Osteocyte (in vitro differentiated cells): ENCODE measurements around the gene COG4. TPM values are rescaled to one million over a fixed set of nuclear protein-coding genes. Genes with fewer than 3 reads are reported as not detected.

Experiments
- DNase-seq: peaks from one replicate; pipeline ENCODE4 v3.0.0; 2021; ENCODE audit warnings: mixed read lengths; ENCODE audit not compliant: unreplicated experiment; ENCODE audit errors: extremely low spot score
- H3K27ac Mint-ChIP-seq: one replicate; pipeline ENCODE4 v1.8.0; 2021; ENCODE audit warnings: mild to moderate bottlenecking, mixed read lengths; ENCODE audit not compliant: unreplicated experiment
- H3K27me3 Mint-ChIP-seq: one replicate; pipeline ENCODE4 v1.8.0; 2021; ENCODE audit warnings: mixed read lengths; ENCODE audit not compliant: unreplicated experiment
- H3K36me3 Mint-ChIP-seq: one replicate; pipeline ENCODE4 v1.8.0; 2021; ENCODE audit warnings: mixed read lengths; ENCODE audit not compliant: unreplicated experiment
- H3K4me1 Mint-ChIP-seq: one replicate; pipeline ENCODE4 v1.8.0; 2021; ENCODE audit warnings: mixed read lengths; ENCODE audit not compliant: unreplicated experiment
- H3K4me3 Mint-ChIP-seq: one replicate; pipeline ENCODE4 v1.8.0; 2021; ENCODE audit warnings: mild to moderate bottlenecking, moderate library complexity, mixed read lengths; ENCODE audit not compliant: unreplicated experiment
- H3K9me3 Mint-ChIP-seq: one replicate; pipeline ENCODE4 v1.8.0; 2021; ENCODE audit warnings: mixed read lengths; ENCODE audit not compliant: unreplicated experiment
- total RNA-seq: library from RNA; stranded (reverse); gene quantifications from 2 replicates; pipeline ENCODE4 v1.2.1, GENCODE V29; 2021
- TF ChIP-seq, protein P1 (sequence below): fragments of 200-600 bp; sonication (generic); IDR thresholded peaks from 2 replicates; pipeline ENCODE4 v1.5.0; 2021; ENCODE audit warnings: antibody characterized with exemption, mild to moderate bottlenecking, moderate library complexity

COG4 gene
- total RNA-seq, 1 donor from 2014 or later = 69.9 TPM

DNA sequence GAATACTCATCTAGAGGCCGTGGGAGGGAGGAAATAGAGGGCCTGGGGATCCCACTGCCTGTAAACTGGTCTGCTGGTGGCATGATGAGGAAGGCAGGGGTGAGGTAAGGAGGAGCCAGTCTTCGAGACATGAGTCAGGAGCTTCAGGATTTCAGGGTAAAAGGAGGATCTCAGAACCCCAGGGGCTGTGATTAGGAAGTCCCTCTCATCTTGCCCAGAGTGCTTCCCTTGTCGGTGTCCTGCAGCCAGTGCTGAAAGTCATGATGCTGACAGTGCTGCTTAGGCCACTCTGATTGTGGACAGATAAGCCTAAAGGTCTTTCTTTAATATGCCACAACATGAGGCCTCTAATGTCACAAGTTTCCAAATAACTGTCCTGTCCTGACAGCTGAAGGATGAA lies 29.6 kb downstream of the COG4 start:
- DNase-seq = no peak
- no peaks in the 10 kb centered on the region for H3K4me1 Mint-ChIP-seq
- H3K27me3 Mint-ChIP-seq = no peaks in the 10 kb centered on the region
- H3K4me3 Mint-ChIP-seq = no peak overlapping the region
- H3K27ac Mint-ChIP-seq = no peak overlapping the region
- TF ChIP-seq, protein P1, sequence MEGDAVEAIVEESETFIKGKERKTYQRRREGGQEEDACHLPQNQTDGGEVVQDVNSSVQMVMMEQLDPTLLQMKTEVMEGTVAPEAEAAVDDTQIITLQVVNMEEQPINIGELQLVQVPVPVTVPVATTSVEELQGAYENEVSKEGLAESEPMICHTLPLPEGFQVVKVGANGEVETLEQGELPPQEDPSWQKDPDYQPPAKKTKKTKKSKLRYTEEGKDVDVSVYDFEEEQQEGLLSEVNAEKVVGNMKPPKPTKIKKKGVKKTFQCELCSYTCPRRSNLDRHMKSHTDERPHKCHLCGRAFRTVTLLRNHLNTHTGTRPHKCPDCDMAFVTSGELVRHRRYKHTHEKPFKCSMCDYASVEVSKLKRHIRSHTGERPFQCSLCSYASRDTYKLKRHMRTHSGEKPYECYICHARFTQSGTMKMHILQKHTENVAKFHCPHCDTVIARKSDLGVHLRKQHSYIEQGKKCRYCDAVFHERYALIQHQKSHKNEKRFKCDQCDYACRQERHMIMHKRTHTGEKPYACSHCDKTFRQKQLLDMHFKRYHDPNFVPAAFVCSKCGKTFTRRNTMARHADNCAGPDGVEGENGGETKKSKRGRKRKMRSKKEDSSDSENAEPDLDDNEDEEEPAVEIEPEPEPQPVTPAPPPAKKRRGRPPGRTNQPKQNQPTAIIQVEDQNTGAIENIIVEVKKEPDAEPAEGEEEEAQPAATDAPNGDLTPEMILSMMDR = no peak
- H3K36me3 Mint-ChIP-seq = peaks cover 19% of the 10 kb centered on the region
- H3K9me3 Mint-ChIP-seq = no peaks in the 10 kb centered on the region

DNA sequence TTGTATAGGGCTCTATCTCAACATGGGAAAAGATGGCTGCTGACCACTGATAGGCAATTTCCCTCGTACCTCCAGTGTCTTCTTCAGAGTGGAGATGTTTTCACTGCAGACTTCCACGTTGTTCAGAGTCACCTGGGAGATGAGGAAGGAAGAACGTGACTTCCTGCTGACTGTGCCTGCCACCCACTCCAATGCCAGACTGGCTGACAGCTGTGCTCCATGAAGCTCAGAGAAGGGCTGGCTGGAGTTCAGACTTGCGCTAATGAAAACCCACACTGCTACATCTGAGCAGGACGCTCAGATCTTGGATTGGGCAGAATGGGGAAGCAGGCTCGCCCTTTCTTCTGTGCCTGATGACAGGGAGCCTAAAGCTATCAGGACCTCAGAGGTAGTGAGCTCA lies 33.1 kb downstream of the COG4 start:
- Mint-ChIP-seq H3K9me3 (no peaks in the 10 kb centered on the region), H3K36me3 (peaks cover 17% of the 10 kb centered on the region), H3K4me1 (no peaks in the 10 kb centered on the region), H3K27ac (no peak overlapping the region), H3K4me3 (no peak overlapping the region), H3K27me3 (no peaks in the 10 kb centered on the region)
- TF ChIP-seq, protein P1 = no peak
- no peak for DNase-seq

DNA sequence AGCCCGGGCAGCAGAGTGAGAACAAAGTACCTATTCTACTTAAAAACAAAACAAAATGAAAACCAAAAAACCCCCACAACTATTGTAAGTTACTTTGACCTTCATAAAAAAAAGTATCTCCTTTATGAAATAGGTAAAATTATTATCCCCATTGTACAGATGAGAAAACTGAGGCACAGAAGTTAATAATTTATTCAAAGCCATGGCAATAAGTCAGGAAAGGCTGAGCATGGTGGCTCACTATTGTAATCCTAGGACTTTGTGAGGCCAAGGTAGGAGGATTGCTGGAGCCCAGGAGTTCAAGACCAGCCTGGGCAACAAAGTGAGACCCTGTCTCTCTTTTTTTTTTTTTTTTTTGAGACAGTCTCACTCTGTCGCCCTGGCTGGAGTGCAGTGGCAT lies 38.5 kb downstream of the COG4 start:
- Mint-ChIP-seq H3K4me3 (no peak overlapping the region), H3K36me3 (peaks cover 13% of the 10 kb centered on the region), H3K9me3 (no peaks in the 10 kb centered on the region), H3K27ac (no peak overlapping the region), H3K27me3 (no peaks in the 10 kb centered on the region), H3K4me1 (peaks cover 24% of the 10 kb centered on the region)
- TF ChIP-seq, protein P1 = no peak
- DNase-seq = no peak

DNA sequence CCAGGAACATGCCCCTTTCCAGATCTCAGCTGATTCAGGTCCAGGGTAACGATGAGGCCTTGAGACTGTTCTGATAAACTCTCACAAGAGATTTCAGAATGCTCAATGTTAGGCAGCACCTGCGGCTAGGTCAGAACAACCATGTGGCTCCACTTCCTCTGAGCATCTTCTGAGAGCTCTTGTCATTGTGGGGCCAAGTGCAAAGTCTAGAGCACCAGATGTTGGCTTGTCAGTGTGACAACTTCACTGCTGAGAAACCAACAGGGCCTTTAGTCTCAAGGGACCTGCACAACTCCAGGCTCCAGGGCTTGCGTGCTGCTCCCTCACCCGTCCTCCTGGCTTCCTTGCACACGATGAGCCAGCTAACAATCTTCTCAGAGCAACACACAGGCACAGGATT lies 39.9 kb downstream of the COG4 start:
- Mint-ChIP-seq H3K27me3 (no peaks in the 10 kb centered on the region), H3K27ac (peak overlapping the region; percentile 71)

DNA sequence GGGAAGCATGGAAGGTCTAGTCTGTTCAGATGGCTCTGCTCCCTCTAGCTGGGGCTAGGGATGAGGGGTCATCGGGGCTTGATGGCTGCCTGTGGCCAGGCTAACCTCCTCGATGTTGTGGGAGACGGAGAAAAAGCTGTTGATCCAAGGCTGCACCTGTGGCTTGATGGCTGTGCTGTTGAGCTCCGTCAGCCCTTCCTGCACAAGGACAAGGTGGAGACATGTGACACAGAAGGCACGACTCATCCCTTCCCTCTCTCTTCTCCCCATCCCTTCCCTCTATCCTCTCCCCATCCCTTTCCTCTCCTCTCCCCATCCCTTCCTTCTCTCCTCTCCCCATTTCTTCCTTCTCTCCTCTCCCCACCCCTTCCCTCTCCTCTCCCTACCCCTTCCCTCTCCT lies 40.7 kb downstream of the COG4 start:
- Mint-ChIP-seq H3K4me1 (peaks cover 41% of the 10 kb centered on the region), H3K9me3 (no peaks in the 10 kb centered on the region), H3K4me3 (no peak overlapping the region), H3K27me3 (no peaks in the 10 kb centered on the region), H3K36me3 (peaks cover 13% of the 10 kb centered on the region), H3K27ac (peak overlapping the region; percentile 89)
- no peak for DNase-seq
- TF ChIP-seq, protein P1 = no peak

More for the DNA sequence above, 39.9 kb downstream of the COG4 start:
- TF ChIP-seq, protein P1 = no peak
- H3K36me3 Mint-ChIP-seq = peaks cover 13% of the 10 kb centered on the region
- H3K4me1 Mint-ChIP-seq = peaks cover 33% of the 10 kb centered on the region
- no peak for DNase-seq
- H3K9me3 Mint-ChIP-seq = no peaks in the 10 kb centered on the region
- H3K4me3 Mint-ChIP-seq = no peak overlapping the region
